ENCODE measurements around the gene RBMS3. TPM values are rescaled to one million over a fixed set of nuclear protein-coding genes. Genes with fewer than 3 reads are reported as not detected.

RBMS3 gene
- total and polyA plus RNA-seq, 9 donors, result 11.6 to 79.2 (median 63.1) TPM

GRCh38 chr3:29314727-29315088 is 33.8 kb downstream of the RBMS3 start:
- Histone ChIP-seq H3K27ac (no peak overlapping the region), H3K27me3 (no peaks in the 10 kb centered on the region), H3K36me3 (no peaks in the 10 kb centered on the region), H3K4me3 (no peak overlapping the region), H3K9me3 (no peaks in the 10 kb centered on the region), H3K4me1 (ENCODE audit: insufficient read depth) (peaks cover 25% of the 10 kb centered on the region)
- DNase-seq, result no peak
- TF ChIP-seq POLR2A (IDR thresholded peaks at IDR 0.05), result no peak
- TF ChIP-seq CTCF (IDR thresholded peaks at IDR 0.05), result no peak
- no peak for TF ChIP-seq EP300 (IDR thresholded peaks at IDR 0.05)
- intact Hi-C loops (cut with DNase I), result no loop called here

GRCh38 chr3:29317659-29318173 is 36.8 kb downstream of the RBMS3 start:
- no peak overlapping the region for H3K4me3 ChIP-seq
- no peak overlapping the region for H3K27ac ChIP-seq
- intact Hi-C loops (cut with DNase I), result no loop called here
- WGBS, 3 donors, result 4 to 8% (median 6%) methylated on average over 1 of the region's 1 CpG
- H3K4me1 ChIP-seq (ENCODE audit: insufficient read depth), result peaks cover 19% of the 10 kb centered on the region
- TF ChIP-seq CTCF (IDR thresholded peaks at IDR 0.05), result no peak
- no peak for TF ChIP-seq EP300 (IDR thresholded peaks at IDR 0.05)
- TF ChIP-seq POLR2A (IDR thresholded peaks at IDR 0.05), result no peak
- no peaks in the 10 kb centered on the region for H3K27me3 ChIP-seq
- DNase-seq, result no peak
- no peaks in the 10 kb centered on the region for H3K9me3 ChIP-seq
- H3K36me3 ChIP-seq, result no peaks in the 10 kb centered on the region

GRCh38 chr3:29318251-29318650 is 37.4 kb downstream of the RBMS3 start:
- DNase-seq, result no peak
- intact Hi-C loops (cut with DNase I), result no loop called here
- no peaks in the 10 kb centered on the region for H3K36me3 ChIP-seq
- no peak overlapping the region for H3K4me3 ChIP-seq
- no peaks in the 10 kb centered on the region for H3K27me3 ChIP-seq
- H3K27ac ChIP-seq, result no peak overlapping the region
- H3K4me1 ChIP-seq (ENCODE audit: insufficient read depth), result peaks cover 15% of the 10 kb centered on the region
- 94 to 99% (median 95%) methylated on average over 3 of the region's 3 CpGs for WGBS, 3 donors
- H3K9me3 ChIP-seq, result no peaks in the 10 kb centered on the region
- TF ChIP-seq POLR2A (IDR thresholded peaks at IDR 0.05), result no peak
- no peak for TF ChIP-seq CTCF (IDR thresholded peaks at IDR 0.05)
- no peak for TF ChIP-seq EP300 (IDR thresholded peaks at IDR 0.05)

GRCh38 chr3:29319262-29319661 is 38.4 kb downstream of the RBMS3 start:
- intact Hi-C loops (cut with DNase I), result no loop called here
- Histone ChIP-seq H3K9me3 (no peaks in the 10 kb centered on the region), H3K4me3 (no peak overlapping the region), H3K4me1 (ENCODE audit: insufficient read depth) (peaks cover 9% of the 10 kb centered on the region), H3K36me3 (no peaks in the 10 kb centered on the region), H3K27me3 (no peaks in the 10 kb centered on the region), H3K27ac (no peak overlapping the region)
- TF ChIP-seq EP300 (IDR thresholded peaks at IDR 0.05) (no peak), POLR2A (IDR thresholded peaks at IDR 0.05) (no peak), CTCF (IDR thresholded peaks at IDR 0.05) (no peak)
- DNase-seq, result no peak
- WGBS, 3 donors, result 91 to 97% (median 94%) methylated on average over 4 of the region's 4 CpGs
